Effector CD4-positive, alpha-beta T cell (primary cell): Measurements from ENCODE around the gene TCIRG1.
A peak's percentile ranks its signal among the peaks of the same experiment; 100 is the strongest.

Experiments used
- DNase-seq: peaks from one replicate; pipeline ENCODE4 v3.0.0-alpha.2; 2020

Gene TCIRG1

GRCh38 chr11:68016904-68017817, 21.7 kb upstream of the TCIRG1 start:
- DNase-seq = no peak

- no peak for DNase-seq
These were observed 20.7 kb upstream of the TCIRG1 start for GRCh38 chr11:68017980-68018729.

GRCh38 chr11:68018730-68019190, 20.1 kb upstream of the TCIRG1 start:
- no peak for DNase-seq

GRCh38 chr11:68019486-68019885, 19.3 kb upstream of the TCIRG1 start:
- no peak for DNase-seq

- DNase-seq = no peak
These were observed 18.2 kb upstream of the TCIRG1 start for GRCh38 chr11:68020575-68020974.

- no peak for DNase-seq
These were observed 17.5 kb upstream of the TCIRG1 start for GRCh38 chr11:68021167-68021787.

- DNase-seq = no peak
These were observed 16.3 kb upstream of the TCIRG1 start for GRCh38 chr11:68022531-68022930.

GRCh38 chr11:68024508-68024907, 14.3 kb upstream of the TCIRG1 start:
- DNase-seq = no peak

- DNase-seq = no peak
These were observed 13.8 kb upstream of the TCIRG1 start for GRCh38 chr11:68025047-68025446.

GRCh38 chr11:68026391-68027105, 12.3 kb upstream of the TCIRG1 start:
- no peak for DNase-seq

GRCh38 chr11:68027667-68028066, 11.2 kb upstream of the TCIRG1 start:
- DNase-seq = no peak

- no peak for DNase-seq
These were observed 9.9 kb upstream of the TCIRG1 start for GRCh38 chr11:68028802-68029545.

GRCh38 chr11:68030318-68031143, 8.3 kb upstream of the TCIRG1 start, which contains the start of gene NDUFS8:
TSS of gene NDUFS8 (plus strand) at chr11:68030681. CDS start at chr11:68032152, 1,471 bp downstream.
- DNase-seq = peak; percentile 94

- DNase-seq = no peak
These were observed 7.7 kb upstream of the TCIRG1 start for GRCh38 chr11:68031144-68031464.

GRCh38 chr11:68032003-68032402, 6.8 kb upstream of the TCIRG1 start:
- no peak for DNase-seq

GRCh38 chr11:68032997-68033707, 5.7 kb upstream of the TCIRG1 start:
- no peak for DNase-seq

- DNase-seq = no peak
These were observed 5.1 kb upstream of the TCIRG1 start for GRCh38 chr11:68033708-68034045.

GRCh38 chr11:68035266-68035876, 3.5 kb upstream of the TCIRG1 start:
- no peak for DNase-seq

- no peak for DNase-seq
These were observed 2.6 kb upstream of the TCIRG1 start for GRCh38 chr11:68036141-68036716.
